GM12878 (cell line): Measurements from ENCODE around the gene H1-8. TPM values are rescaled to one million over a fixed set of nuclear protein-coding genes. Genes with fewer than 3 reads are reported as not detected.

Experiments
- ATAC-seq: fragments of 200-7000 bp; cut with Tn5 transposase; 3 replicates; pipeline ENCODE4 v1.9.1; 2020; ENCODE audit warnings: mild to moderate bottlenecking, moderate library complexity
- BruUV-seq: library from RNA; stranded (reverse); fragments of 400-500 nt; replicated peaks from 2 replicates; lab custom pipeline; 2021; lab: Mats Ljungman, UMichigan
- CTCF ChIA-PET: fragments of 300-600 bp; sonication (Branson Sonifier 250); formaldehyde crosslinking; extraction: SDS; loops from one replicate; lab custom pipeline; 2021; ENCODE audit warnings: inconsistent platforms; lab: Yijun Ruan, JAX
- POLR2A ChIA-PET: fragments of 350-600 bp; formaldehyde crosslinking; extraction: SDS; loops from one replicate; lab custom pipeline; 2021; ENCODE audit warnings: inconsistent platforms; lab: Charles Lee
- RAD21 ChIA-PET: fragments of 300-600 bp; sonication (Branson Sonifier 250); formaldehyde crosslinking; loops from one replicate; lab custom pipeline; 2023; ENCODE audit warnings: antibody characterized with exemption; ENCODE audit not compliant: unreplicated experiment; lab: Charles Lee
- SMC1A ChIA-PET: fragments of 300-600 bp; sonication (Branson Sonifier 250); formaldehyde crosslinking; loops from one replicate; lab custom pipeline; 2023; ENCODE audit not compliant: unreplicated experiment, uncharacterized antibody; lab: Charles Lee
- DNase-seq: peaks from one replicate; pipeline ENCODE4 v3.0.0-alpha.2; 2011; ENCODE audit warnings: low read depth, low spot score
- FAIRE-seq: peaks from 3 replicates; lab custom pipeline; 2011; peaks lifted over from hg19 to GRCh38; lab: Jason Lieb, UNC
- H2AFZ ChIP-seq: 2 replicates; pipeline ENCODE4 v1.6.0; 2011; ENCODE audit warnings: low read depth, low read length, control low read depth; ENCODE audit not compliant: control insufficient read depth
- H3K27ac ChIP-seq: 2 replicates; pipeline ENCODE4 v1.5.1; 2011; ENCODE audit warnings: control low read depth; ENCODE audit not compliant: control insufficient read depth, insufficient read depth
- H3K27me3 ChIP-seq, 2 experiments: replicated peaks in 1 of 2; 2 replicates each; pipeline versions ENCODE4 v1.6.0 to v1.6.1; 2011; ENCODE audit warnings: low read length in 1 of 2; ENCODE audit not compliant: control insufficient read depth in 2 of 2, insufficient read depth in 2 of 2
- H3K36me3 ChIP-seq, 2 experiments: 2 replicates each; pipeline ENCODE4 v1.5.1; 2011; ENCODE audit warnings: low read length in 1 of 2; ENCODE audit not compliant: control insufficient read depth in 2 of 2, insufficient read depth in 2 of 2
- H3K4me1 ChIP-seq: 2 replicates; pipeline ENCODE4 v1.6.1; 2011; ENCODE audit warnings: mild to moderate bottlenecking, low read length, moderate library complexity, mixed read lengths; ENCODE audit not compliant: control insufficient read depth, insufficient read depth
- H3K4me2 ChIP-seq: 2 replicates; pipeline ENCODE4 v1.6.0; 2011; ENCODE audit warnings: control low read depth; ENCODE audit not compliant: control insufficient read depth, insufficient read depth
- H3K4me3 ChIP-seq: fragments of 200-600 bp; sonication (generic); 2 replicates; pipeline ENCODE4 v1.5.1; 2016
- H3K79me2 ChIP-seq: 2 replicates; pipeline ENCODE4 v1.6.0; 2011; ENCODE audit warnings: low read length; ENCODE audit not compliant: control insufficient read depth, insufficient read depth
- H3K9ac ChIP-seq: 2 replicates; pipeline ENCODE4 v1.8.0; 2011; ENCODE audit warnings: low read length, control low read depth, mixed read lengths; ENCODE audit not compliant: control insufficient read depth, insufficient read depth
- H3K9me3 ChIP-seq: replicated peaks from 3 replicates; pipeline ENCODE4 v1.5.1; 2011; ENCODE audit warnings: mild to moderate bottlenecking, low read length; ENCODE audit not compliant: control insufficient read depth, insufficient read depth
- H4K20me1 ChIP-seq: 2 replicates; pipeline ENCODE4 v1.6.0; 2011; ENCODE audit not compliant: control insufficient read depth, insufficient read depth
- ASH2L ChIP-seq: fragments of 300-600, 200-600 bp; sonication (generic); IDR thresholded peaks from 2 replicates; pipeline ENCODE4 v1.6.1; 2017; ENCODE audit warnings: low read depth, mild to moderate bottlenecking, borderline replicate concordance
- MXI1 ChIP-seq: fragments of 150-350 bp; IDR thresholded peaks from 2 replicates; pipeline ENCODE4 v1.6.1; 2011; ENCODE audit warnings: low read depth, mild to moderate bottlenecking, inconsistent platforms, low read length, improper control_type of control experiment
- MYB ChIP-seq: fragments of 150-350 bp; IDR thresholded peaks from 2 replicates; pipeline ENCODE4 v1.6.1; 2014; ENCODE audit warnings: mild to moderate bottlenecking, low read depth, low read length, borderline replicate concordance
- WGBS: methylation state at CpG from one replicate; pipeline ENCODE4 v1.1.6; 2016; ENCODE audit warnings: low lambda C conversion rate; ENCODE audit not compliant: insufficient replicate concordance, insufficient coverage; ENCODE audit errors: missing lambda C conversion rate; 5-methylcytosine and 5-hydroxymethylcytosine counted together
- in situ Hi-C: fragments of 300-500 bp; cut with MboI; formaldehyde crosslinking; loops from 9 replicates; pipeline ENCODE4 v1.14.3; 2018; ENCODE audit warnings: mixed read lengths
- intact Hi-C: fragments of 100-400 bp; cut with micrococcal nuclease; formaldehyde crosslinking; loops from one replicate; pipeline ENCODE4 v1.14.2; 2022; ENCODE audit not compliant: unreplicated experiment
- polyA plus RNA-seq, 11 experiments: library from polyadenylated mRNA; depleted of rRNA in 4 of 11; unstranded in 6 of 11; stranded (reverse) in 5 of 11; fragments of >200 nt; fragmentation: Nextera tagmentation in 4 of 11; fragmentation: Illumina TruSeq in 1 of 11; extraction: Ambion mirVana in 4 of 11; extraction: Trizol in 1 of 11; gene quantifications; 1 replicate in 1 of 11; 2 replicates in 10 of 11; pipeline versions ENCODE4 v1.2.1 to v1.2.3, GENCODE V29; 2011 to 2016; ENCODE audit warnings: inconsistent platforms in 2 of 11, missing spikeins in 2 of 11, low read depth in 1 of 11
- total RNA-seq, 4 experiments: library from RNA; depleted of rRNA in 3 of 4; stranded (reverse); fragments of >200 nt in 3 of 4; fragmentation: Illumina TruSeq in 1 of 4; extraction: Trizol in 1 of 4; gene quantifications; 2 replicates each; pipeline versions ENCODE4 v1.2.1 to v1.2.3, GENCODE V29; 2013 to 2021
- TF ChIP-seq, protein P1 (sequence below): fragments of 150-350 bp; IDR thresholded peaks from 2 replicates; pipeline ENCODE4 v1.6.1; 2016; ENCODE audit warnings: low read depth, low read length
- TF ChIP-seq, protein P2 (sequence below): IDR thresholded peaks from 2 replicates; pipeline ENCODE4 v1.6.1; 2012; ENCODE audit warnings: low read depth, low read length, improper control_type of control experiment
- TF ChIP-seq, protein P3 (sequence below): fragments of 450-650 bp; IDR thresholded peaks from 2 replicates; pipeline ENCODE4 v1.6.1; 2017; ENCODE audit warnings: antibody characterized with exemption, mild to moderate bottlenecking, moderate library complexity

H1-8 gene
- total and polyA plus RNA-seq, 10 of the 15 experiments (the other 5 are each of a cell fraction or from before 2014, with no cell fraction given): not detected

DNA sequence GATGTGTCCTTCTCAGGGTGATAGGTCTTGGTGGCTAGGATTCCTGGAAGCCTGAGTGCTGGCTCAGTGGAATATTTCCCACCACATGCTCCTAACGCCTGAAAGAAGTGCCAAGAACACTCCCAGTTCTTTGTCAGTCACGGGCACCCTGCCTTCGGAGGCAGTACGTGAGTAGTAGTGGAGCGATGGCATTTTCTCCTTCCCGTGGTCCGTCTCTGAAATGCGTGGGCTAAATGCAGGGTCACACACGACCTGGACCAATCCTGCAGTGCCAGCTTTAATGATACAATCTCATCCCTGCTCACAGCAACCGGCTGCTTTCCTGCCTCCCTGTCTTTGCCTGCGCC is 14.5 kb downstream of the H1-8 start:
- Histone ChIP-seq H3K4me2 (no peak overlapping the region), H3K79me2 (no peaks in the 10 kb centered on the region), H3K36me3 (no peaks in the 10 kb centered on the region), H3K27me3 (peaks cover 2 to 5% of the 10 kb centered on the region in 2 experiments; a peak in 3 of 4 replicates), H3K4me1 (no peaks in the 10 kb centered on the region), H4K20me1 (no peaks in the 10 kb centered on the region), H2AFZ (no peak overlapping the region), H3K27ac (no peak overlapping the region), H3K9ac (no peak overlapping the region), H3K4me3 (no peak overlapping the region), H3K9me3 (no peaks in the 10 kb centered on the region)
- no peak for DNase-seq
- no TSS peak for BruUV-seq
- ChIA-PET CTCF (interaction anchor here (0.8 kb wide), 1 partner anchor 41 kb away, joined by 3 read pairs; no protein-coding TSS in a partner anchor), RAD21 (no interaction called here), POLR2A (no interaction called here), SMC1A (interaction anchor here (1.3 kb wide), 1 partner anchor 179 kb away, joined by 4 read pairs; no protein-coding TSS in a partner anchor)
- TF ChIP-seq ASH2L: no peak
- TF ChIP-seq MYB: no peak
- TF ChIP-seq MXI1: no peak
- TF ChIP-seq, protein P1, sequence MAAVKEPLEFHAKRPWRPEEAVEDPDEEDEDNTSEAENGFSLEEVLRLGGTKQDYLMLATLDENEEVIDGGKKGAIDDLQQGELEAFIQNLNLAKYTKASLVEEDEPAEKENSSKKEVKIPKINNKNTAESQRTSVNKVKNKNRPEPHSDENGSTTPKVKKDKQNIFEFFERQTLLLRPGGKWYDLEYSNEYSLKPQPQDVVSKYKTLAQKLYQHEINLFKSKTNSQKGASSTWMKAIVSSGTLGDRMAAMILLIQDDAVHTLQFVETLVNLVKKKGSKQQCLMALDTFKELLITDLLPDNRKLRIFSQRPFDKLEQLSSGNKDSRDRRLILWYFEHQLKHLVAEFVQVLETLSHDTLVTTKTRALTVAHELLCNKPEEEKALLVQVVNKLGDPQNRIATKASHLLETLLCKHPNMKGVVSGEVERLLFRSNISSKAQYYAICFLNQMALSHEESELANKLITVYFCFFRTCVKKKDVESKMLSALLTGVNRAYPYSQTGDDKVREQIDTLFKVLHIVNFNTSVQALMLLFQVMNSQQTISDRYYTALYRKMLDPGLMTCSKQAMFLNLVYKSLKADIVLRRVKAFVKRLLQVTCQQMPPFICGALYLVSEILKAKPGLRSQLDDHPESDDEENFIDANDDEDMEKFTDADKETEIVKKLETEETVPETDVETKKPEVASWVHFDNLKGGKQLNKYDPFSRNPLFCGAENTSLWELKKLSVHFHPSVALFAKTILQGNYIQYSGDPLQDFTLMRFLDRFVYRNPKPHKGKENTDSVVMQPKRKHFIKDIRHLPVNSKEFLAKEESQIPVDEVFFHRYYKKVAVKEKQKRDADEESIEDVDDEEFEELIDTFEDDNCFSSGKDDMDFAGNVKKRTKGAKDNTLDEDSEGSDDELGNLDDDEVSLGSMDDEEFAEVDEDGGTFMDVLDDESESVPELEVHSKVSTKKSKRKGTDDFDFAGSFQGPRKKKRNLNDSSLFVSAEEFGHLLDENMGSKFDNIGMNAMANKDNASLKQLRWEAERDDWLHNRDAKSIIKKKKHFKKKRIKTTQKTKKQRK: no peak
- TF ChIP-seq, protein P2, sequence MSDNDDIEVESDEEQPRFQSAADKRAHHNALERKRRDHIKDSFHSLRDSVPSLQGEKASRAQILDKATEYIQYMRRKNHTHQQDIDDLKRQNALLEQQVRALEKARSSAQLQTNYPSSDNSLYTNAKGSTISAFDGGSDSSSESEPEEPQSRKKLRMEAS: no peak
- TF ChIP-seq, protein P3, sequence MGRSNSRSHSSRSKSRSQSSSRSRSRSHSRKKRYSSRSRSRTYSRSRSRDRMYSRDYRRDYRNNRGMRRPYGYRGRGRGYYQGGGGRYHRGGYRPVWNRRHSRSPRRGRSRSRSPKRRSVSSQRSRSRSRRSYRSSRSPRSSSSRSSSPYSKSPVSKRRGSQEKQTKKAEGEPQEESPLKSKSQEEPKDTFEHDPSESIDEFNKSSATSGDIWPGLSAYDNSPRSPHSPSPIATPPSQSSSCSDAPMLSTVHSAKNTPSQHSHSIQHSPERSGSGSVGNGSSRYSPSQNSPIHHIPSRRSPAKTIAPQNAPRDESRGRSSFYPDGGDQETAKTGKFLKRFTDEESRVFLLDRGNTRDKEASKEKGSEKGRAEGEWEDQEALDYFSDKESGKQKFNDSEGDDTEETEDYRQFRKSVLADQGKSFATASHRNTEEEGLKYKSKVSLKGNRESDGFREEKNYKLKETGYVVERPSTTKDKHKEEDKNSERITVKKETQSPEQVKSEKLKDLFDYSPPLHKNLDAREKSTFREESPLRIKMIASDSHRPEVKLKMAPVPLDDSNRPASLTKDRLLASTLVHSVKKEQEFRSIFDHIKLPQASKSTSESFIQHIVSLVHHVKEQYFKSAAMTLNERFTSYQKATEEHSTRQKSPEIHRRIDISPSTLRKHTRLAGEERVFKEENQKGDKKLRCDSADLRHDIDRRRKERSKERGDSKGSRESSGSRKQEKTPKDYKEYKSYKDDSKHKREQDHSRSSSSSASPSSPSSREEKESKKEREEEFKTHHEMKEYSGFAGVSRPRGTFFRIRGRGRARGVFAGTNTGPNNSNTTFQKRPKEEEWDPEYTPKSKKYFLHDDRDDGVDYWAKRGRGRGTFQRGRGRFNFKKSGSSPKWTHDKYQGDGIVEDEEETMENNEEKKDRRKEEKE: no peak
- in situ Hi-C loops: no loop called here
- no peak for FAIRE-seq
- 61% methylated on average over 11 of the region's 11 CpGs for WGBS
- intact Hi-C loops: no loop called here
- ATAC-seq: no peak
